ENCODE results near the gene CPED1.
A peak's percentile ranks its signal among the peaks of the same experiment; 100 is the strongest.
"Not testable (repeated sequence)": the region's sequence is repeated elsewhere in the genome, so short reads cannot be mapped to it uniquely, and the experiment has no call there.

The CPED1 gene

DNA sequence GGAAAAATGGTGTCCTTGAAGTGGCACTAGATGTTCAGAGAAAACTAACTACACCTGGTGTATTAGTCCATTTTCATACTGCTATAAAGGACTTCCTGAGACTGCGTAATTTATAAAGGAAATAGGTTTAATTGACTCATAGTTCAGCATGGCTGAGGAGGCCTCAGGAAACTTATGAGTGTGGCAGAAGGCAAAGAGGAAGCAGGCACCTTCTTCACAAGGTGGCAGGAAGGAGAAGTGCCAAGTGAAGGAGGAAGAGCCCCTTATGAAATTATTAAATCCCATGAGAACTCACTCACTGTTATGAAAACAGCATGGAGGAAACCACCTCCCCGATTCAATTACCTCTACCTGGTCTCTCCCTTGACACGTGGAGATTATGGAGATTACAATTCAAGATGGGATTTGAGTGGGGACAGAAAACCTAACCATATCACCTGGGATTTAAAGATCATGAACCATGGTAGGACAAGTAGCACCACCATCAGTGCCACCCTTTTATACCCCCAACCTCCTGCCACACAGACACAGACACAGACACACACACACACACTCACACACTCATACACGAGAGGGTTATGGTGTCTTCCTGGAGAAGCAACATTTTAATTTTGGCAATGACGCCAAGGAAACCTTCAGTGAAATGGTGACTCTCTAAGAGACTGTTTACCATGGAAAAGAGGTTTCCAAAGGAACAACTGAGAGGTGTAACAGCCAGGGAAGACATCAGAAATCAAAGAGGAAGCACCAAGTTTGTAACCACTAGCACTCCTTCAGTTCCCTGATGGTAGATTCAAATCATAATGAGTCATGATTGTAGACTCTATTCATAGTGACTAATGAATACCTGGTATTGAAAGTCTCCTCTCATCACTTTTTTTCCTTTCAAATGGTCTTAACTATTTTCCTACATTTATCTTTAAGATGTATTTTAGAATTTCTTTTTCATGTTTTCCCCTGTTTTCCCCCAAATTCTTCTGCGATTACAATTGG lies 298.5 kb downstream of the CPED1 start:
- no peak for DNase-seq (ENCODE audit: low read depth)

DNA sequence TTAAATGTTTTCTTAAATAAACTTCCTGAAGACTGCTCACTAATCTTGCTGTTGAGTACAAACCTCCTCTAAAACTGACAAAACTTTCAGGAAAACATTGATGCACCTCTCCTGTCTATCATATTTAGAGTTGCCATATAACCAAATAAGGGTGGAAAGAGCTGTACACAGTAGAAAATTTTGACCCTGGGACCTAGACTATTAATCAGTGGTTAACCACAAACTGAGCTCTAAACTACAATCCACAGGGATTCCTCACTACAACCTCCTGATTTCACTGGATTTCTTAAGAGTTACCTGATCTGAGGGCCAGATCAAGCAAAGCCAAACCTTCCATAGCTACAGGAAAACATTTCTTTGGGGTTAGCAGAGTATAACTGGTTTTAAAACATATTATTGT lies 300.4 kb downstream of the CPED1 start:
- no peak for DNase-seq (ENCODE audit: low read depth)

DNA sequence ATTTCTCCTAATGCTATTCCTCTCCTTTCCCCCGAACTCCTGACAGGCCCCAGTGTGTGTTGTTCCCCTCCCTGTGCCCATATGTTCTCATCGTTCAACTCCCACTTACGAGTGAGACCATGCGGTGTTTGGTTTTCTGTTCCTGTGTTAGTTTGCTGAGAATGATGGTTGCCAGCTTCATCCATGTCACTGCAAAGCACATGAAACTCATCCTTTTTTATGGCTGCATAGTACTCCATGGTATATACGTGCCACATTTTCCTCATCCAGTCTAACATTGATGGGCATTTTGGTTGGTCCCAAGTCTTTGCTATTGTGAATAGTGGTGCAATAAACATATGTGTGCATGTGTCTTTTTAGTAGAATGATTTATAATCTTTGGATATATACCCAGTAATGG lies 301.4 kb downstream of the CPED1 start:
- DNase-seq (ENCODE audit: low read depth): not testable (repeated sequence)

DNA sequence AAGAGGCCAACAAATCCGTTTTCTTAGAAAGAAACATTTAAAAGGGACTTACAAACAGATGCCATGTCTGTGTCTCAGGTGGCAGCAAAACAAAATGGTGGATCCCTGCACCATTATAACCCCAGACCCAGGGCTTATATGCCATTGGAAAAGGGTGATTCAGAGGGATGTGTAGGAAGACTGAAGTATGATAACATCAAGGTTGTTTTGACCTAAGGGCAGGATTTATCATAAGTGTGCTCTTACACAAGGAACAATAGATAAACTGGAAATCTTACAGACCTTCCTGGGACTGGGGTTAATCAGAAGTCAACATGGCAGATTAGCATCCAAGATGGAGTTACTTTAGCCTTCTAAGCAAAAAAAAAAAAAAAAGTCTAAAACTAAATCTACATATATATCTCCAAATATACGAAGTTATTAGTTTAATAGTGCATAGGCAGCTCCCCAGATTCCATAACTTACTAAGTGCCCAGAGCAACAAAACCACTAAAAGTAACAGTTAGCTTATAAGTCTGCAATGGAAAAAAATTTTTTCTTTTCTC lies 306.0 kb downstream of the CPED1 start:
- DNase-seq (ENCODE audit: low read depth): no peak

DNA sequence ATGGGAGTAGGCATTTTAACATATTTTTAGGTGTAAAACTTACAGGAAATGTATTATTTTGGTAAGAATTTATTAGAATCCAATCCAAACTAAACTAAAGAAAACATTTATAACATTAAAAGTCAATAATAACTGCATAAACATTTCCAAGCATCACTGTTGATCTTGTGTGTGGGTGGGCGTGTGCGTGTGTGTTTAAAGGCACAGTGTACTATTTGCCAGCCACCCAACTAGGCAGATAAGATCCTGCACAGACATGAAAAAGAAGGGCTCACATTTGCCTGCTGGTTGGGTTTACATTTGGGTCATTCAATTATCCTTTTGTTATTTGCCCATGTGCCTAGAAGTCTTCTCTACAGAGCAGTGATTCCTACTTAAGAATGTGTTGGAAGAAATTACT lies 309.3 kb downstream of the CPED1 start:
- no peak for DNase-seq (ENCODE audit: low read depth)

DNA sequence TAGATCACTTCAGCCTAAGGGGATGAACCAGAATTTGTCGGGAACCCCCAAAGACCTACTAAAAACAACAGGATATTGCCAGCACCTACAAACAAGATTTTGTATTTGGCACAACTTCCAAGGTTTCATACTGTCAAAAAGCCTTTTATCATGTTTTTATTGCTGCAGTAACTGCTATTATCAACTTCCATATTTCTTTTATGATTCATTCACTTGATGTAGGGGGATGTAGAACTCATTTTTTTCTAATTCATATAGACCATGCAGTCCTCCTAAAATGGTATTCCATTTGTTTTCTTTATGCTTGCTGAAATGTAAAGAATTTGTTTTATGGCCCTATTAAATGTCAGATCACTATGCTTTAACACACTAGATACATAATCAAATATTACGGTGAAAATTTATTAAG lies 310.3 kb downstream of the CPED1 start:
- no peak for DNase-seq (ENCODE audit: low read depth)

DNA sequence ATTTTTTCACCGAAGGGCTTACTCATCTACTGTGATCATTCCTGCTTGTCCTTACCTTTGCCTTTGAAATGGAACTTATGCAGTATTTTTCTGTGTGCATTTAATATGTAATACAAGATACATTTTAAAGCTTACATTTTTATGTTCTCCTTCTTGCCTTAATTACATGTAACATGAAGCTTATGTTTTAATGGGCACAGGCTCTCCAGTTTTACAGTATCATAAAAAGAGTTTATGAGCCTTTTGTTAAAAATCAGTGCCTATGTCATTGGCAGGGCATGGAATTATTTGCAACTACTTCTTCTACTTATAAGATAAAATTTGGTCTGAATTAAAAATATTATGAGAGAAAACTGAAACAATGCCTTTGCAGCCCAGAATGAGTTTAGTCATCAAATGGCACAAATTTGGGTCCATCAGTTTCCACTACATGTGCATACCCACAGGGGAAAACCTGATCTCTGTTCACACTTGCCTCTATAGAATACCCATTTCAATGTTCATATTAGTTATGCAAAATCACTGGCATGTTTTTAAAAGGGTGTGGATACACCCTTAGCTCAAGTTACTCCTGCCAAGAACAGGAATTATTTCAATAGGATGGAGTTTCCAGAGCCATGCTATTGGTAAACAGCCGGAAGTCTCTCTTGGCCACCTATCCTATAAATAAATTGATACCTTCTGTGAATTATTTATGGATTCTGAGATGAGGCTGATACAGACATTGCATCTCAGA lies 312.3 kb downstream of the CPED1 start:
- DNase-seq (ENCODE audit: low read depth): no peak

DNA sequence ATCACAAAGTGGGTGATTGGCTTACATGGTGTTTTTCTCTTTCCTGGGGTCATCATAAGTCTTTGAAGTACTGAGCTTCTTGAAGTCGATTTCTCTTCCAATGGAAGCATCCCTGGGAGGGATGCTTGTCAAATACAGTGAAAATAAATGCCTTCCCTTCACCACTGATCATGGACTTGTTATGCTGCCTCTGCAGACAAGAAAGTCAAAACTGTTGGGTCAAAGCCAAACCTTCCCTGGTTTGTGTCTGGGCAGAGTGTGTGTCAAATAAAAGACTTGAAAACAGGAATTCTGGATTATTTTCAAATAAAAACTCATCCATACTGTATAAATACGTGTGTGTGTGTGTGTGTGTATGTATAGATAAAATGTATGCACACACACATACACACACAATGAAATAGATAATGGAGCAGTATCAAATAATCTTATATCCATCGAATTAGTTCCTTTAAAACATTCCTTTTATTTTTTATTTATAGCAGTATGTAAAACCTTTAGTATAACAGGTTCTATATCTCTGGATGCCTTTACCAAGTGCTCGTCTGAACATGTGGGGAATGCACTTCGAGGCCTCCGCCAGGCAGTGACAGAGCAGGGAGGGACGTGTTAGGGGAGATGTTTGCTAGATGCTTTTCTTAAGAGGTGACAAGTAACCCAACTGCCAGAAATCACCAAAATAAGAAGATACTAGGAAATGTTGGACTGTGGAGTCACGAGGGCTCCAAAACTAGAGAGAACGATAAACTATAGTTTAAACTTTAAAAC lies 313.1 kb downstream of the CPED1 start:
- DNase-seq (ENCODE audit: low read depth): no peak

DNA sequence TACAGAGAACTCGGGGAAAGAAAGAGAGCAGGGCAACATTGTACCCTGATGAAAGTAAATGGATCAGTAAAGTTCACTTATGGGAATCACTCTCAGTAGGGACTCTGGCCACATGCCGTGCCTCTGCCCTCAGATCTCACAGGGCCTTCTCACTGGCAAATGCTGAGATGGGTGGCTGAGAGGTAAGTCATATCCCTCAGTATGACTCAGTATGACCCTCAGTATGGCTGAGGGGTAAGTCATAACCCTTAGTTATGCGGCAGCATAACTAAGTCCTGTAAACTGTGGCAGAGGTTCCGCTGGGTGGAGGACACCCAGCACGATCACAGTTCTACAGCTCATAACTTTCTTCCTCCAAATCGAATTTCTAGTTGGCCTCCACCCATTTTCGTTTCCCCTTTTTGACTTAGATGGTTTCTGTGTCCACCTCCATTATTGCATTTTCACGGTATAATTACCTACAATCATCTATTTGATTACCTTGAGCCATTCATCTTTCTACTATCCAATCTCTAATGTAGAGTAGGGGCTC lies 313.8 kb downstream of the CPED1 start:
- DNase-seq (ENCODE audit: low read depth): no peak

DNA sequence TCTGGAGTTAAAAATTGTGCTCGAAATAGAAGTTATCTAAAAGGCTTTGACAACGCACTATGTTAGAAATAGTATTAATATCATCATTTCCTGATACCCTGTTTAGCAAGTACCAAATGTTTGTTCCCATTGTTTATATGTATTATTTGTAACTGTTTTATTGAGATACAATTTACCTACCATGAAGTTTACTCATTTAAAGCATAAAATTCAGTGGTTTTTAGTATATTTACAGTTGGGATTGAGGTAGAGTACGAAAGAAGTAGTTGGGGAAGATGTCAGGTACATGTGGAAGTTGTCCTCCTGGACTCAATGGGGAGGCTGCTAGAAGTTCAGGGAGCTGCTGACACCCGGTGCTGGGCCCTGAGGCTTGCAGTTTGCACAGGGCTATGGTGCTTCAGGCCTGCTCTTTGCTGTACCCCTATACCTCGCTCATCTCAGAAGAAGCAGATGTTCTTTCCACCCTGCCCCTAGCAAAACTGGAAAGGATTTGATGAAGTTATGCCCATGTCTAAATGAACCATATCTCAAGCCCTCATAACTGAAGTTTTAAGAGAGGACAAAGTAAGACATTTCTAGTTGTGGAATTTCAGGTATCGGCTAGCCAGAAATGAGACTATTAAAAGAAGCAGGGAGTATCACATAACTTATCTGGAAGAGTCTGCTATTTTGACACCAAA lies 315.1 kb downstream of the CPED1 start:
- no peak for DNase-seq (ENCODE audit: low read depth)

DNA sequence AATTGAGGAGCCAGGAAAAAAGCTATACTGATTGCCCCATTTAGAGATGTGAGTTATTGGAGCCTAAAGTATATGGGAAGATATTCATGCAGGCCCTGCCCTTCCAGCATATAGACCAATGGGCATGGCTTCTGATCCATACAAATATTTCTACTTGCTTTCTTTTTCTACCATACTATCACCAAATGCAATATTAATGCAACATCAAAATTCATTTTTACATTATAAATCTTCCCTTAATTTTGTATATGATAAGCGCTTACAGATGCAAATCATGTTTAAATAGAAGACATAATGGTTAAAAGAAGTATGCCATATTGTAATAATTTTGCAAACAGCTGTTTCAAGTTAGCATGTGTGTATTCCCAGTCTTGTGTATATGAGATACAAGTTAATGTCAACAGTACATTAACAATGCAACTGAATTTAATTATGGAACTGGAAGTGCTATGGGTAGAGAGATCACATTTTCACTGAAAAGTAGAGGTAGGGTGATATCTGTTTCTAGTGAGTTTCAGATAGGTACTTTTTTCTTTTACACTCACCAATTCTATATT lies 315.7 kb downstream of the CPED1 start:
- DNase-seq (ENCODE audit: low read depth): no peak

DNA sequence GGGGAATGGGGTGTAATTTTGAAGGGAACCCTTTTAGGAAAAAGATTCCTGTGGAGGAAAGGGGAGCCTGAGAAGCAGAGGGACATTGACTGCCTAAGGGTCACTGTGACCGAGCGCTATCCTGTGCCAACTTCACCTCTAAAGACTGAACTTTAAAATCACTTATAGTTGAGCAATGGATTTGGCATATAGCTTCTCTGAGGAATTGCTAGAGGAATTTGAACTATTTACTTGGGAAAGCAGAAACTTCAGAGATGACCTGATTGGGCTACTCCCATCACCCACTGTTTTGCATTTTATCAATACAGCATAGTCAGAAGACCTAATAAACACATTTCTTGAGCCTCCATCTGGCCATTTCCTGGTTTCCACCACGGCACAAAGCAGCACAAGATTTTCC lies 316.6 kb downstream of the CPED1 start:
- no peak for DNase-seq (ENCODE audit: low read depth)

DNA sequence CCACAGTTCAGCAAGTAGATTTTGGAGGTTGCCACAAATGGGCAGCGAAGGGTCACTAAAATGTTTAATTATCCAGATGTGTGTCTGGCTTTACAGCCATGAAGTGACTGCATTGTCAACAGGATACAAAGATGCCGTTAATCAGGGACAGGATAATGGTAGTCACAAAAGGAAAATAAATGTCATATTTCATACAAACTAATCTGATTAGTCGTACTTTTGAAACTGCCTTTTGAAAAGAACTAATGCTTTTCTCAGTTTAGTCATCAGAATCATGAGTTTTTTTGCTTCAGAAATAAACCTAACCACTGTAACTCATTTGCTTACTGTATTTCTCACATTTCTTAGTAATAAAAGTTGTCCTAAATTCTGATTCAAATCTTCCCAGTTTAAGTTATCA lies 318.1 kb downstream of the CPED1 start:
- DNase-seq (ENCODE audit: low read depth): no peak

DNA sequence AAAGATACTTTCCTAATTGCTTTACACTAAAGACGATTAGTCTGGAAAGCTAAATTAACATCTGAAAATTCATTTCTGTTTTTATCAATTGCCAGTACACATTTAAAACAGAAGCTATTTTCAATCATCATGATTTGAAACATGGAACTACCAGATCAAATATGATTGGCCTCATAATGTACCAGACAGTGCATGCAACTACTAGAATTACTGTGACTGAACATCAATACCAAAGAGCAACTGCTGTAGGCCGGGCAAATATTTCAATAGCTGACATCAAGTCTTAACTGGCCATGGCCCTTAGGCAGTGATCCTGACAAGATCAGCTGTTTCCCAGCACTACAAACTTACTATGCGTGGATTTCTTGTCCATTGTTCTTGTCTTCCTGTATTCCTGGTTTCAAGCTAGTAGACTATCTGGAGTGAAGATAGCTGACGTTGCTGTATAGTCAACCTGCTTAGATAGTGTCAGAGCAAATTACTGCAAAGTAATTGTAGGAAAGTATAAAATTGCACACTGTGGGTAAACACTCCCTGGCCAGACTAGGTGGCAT lies 318.6 kb downstream of the CPED1 start:
- no peak for DNase-seq (ENCODE audit: low read depth)

DNA sequence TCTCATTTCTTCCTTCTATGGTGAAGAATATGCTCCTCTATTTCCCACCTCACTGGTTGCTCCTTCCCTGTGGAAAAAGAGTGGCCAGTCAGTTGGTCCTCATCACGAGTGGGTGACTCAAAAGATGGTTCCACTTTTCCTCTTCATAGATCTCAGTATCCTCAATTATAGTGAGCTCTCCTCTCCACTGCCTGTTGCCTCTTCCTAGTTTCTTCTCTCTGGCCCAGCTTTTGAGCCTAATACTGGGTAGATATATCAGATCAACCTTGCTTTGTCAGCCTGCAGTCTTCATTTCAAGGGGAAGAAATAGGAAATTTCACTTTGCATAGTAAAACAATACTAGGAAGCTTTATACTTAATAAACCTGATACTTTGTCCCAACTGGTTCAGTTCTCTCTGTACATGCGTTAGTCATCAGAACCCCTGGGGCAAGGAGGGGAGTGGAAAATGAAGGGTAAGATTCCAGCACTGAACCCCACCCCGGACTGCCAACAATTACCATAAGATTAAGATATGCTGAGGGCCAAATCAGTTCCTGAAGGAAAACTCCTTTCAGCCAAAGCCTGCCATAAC lies 324.8 kb downstream of the CPED1 start:
- DNase-seq (ENCODE audit: low read depth): peak; percentile 52

DNA sequence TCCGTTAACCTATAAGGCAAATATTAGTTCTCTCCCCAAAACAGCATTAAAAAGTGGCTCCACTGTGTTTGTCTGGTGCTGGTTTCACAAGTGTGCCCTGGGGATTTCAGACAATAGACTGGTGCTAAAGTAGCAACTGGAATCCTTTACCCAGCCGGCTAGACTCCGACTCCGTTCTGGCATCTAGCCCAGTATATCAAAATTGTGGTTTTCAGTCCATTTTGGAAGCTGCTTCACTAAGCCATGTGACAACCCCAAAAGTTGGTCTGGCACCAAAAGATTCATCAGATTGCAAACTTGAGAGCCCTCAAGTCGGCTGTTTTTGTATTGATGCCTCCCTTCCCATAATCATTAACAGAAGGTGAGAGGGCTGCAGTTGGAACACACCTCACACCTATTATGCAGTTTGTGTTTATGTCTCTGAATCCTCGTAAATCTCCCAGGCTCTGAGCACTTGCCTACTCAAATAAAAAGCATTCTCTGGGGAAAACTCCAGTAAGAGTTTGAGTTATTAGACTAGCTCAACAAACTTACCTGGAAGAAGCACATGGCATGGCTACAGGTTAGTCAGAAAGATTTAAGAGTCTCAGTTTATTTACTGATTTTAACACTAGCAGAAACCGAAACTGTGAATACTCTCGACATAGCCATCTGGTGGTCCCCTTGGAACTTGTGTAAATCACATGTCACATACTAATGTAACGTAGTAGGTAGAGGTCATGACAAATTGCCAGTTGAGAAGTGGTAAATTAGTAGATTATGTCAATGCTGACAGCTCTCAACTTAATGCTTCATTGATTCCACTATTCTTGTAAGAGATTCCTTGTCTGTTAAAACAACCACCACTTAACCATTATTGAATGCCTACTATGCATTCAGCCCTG lies 325.5 kb downstream of the CPED1 start:
- DNase-seq (ENCODE audit: low read depth): peak; percentile 83

DNA sequence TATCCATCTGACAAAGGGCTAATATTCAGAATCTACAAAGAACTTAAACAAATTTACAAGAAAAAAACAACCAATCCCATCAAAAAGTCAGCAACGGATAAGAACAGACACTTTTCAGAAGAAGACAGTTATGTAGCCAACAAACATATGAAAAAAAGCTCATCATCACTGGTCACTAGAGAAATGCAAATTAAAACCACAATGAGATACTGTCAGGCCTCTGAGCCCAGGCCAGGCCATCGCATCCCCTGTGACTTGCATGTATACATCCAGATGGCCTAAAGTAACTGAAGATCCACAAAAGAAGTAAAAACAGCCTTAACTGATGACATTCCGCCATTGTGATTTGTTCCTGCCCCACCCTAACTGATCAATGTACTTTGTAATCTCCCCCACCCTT lies 326.7 kb downstream of the CPED1 start:
- DNase-seq (ENCODE audit: low read depth): not testable (repeated sequence)

DNA sequence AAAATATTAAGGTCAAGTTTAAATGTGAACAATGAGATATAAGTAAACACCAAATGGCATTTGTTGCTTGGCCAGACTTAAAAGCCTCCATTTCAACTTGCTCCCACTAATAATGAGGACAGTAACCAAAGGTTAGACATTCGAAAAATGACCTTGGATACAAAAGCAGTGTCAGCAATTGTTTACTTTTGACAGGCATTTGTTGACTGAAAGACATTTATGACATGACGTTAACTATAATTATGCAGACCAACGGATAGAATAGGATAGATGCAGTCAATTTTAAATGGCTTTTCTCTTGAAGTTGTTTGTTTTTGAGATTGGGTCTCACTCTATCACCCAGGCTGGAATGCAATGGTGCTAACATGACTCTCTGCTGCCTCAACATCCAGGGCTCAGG lies 333.9 kb downstream of the CPED1 start:
- no peak for DNase-seq (ENCODE audit: low read depth)

Measured in stromal cell of bone marrow (primary cell).